Endothelial cell of umbilical vein (primary cell): ENCODE measurements around the gene CEP89. TPM values are rescaled to one million over a fixed set of nuclear protein-coding genes. Genes with fewer than 3 reads are reported as not detected.

Experiments used
- BruUV-seq: library from RNA; stranded (reverse); fragments of 400-500 nt; replicated peaks from 2 replicates; lab custom pipeline; 2021; lab: Mats Ljungman, UMichigan
- CTCF ChIA-PET: fragments of 300-600, 350-600 bp; sonication (Branson Sonifier 250); formaldehyde crosslinking; loops from one replicate; lab custom pipeline; 2021; ENCODE audit warnings: antibody characterized with exemption, inconsistent platforms; lab: Charles Lee
- POLR2A ChIA-PET: fragments of 300-600, 350-600 bp; sonication (Branson Sonifier 250); formaldehyde crosslinking; loops from one replicate; lab custom pipeline; 2021; ENCODE audit warnings: antibody characterized with exemption, inconsistent platforms; lab: Charles Lee
- DNase-seq: peaks from one replicate; pipeline ENCODE4 v3.0.0-alpha.2; 2011; ENCODE audit warnings: low read depth, low spot score
- FAIRE-seq: peaks from 2 replicates; lab custom pipeline; 2011; peaks lifted over from hg19 to GRCh38; lab: Jason Lieb, UNC
- H2AFZ ChIP-seq: 2 replicates; pipeline ENCODE4 v1.6.0; 2012; ENCODE audit warnings: low read depth, low read length, control low read depth, inconsistent platforms
- H3K27ac ChIP-seq: 2 replicates; pipeline ENCODE4 v1.5.1; 2011; ENCODE audit warnings: low read depth, mild to moderate bottlenecking, control low read depth, low read length, moderate library complexity; ENCODE audit not compliant: insufficient read depth
- H3K27me3 ChIP-seq, 2 experiments: 2 replicates each; pipeline versions ENCODE4 v1.6.0 to v1.6.1; 2011; ENCODE audit warnings: low read length in 2 of 2, mixed read lengths in 1 of 2; ENCODE audit not compliant: control insufficient read depth in 2 of 2, insufficient read depth in 2 of 2
- H3K36me3 ChIP-seq, 2 experiments: 2 replicates in 1 of 2; 3 replicates in 1 of 2; pipeline ENCODE4 v1.5.1; 2011; ENCODE audit warnings: low read length in 2 of 2, mild to moderate bottlenecking in 1 of 2, moderate library complexity in 1 of 2; ENCODE audit not compliant: control insufficient read depth in 2 of 2, insufficient read depth in 2 of 2; ENCODE audit errors: extremely low read depth in 1 of 2
- H3K4me1 ChIP-seq: 3 replicates; pipeline ENCODE4 v1.5.1; 2011; ENCODE audit warnings: mild to moderate bottlenecking, low read length; ENCODE audit not compliant: control insufficient read depth, insufficient read depth; ENCODE audit errors: extremely low read depth
- H3K4me2 ChIP-seq: 2 replicates; pipeline ENCODE4 v1.6.1; 2011; ENCODE audit warnings: low read length, control low read depth, mixed read lengths; ENCODE audit not compliant: insufficient read depth
- H3K4me3 ChIP-seq, 3 experiments: fragments of 200-600 bp in 1 of 3; sonication (generic), shearing (Covaris generic) in 1 of 3; replicated peaks in 1 of 3; 2 replicates each; pipeline ENCODE4 v1.5.1; 2011 to 2016; ENCODE audit warnings: control low read depth in 3 of 3, low read length in 3 of 3, mild to moderate bottlenecking in 2 of 3, inconsistent platforms in 1 of 3, low read depth in 1 of 3, moderate library complexity in 1 of 3; ENCODE audit not compliant: insufficient read depth in 1 of 3
- H3K79me2 ChIP-seq: 2 replicates; pipeline ENCODE4 v1.6.0; 2012; ENCODE audit warnings: low read length, inconsistent platforms; ENCODE audit not compliant: control insufficient read depth, insufficient read depth
- H3K9ac ChIP-seq: replicated peaks from 2 replicates; pipeline ENCODE3; 2011; ENCODE audit warnings: low read length, control low read depth; ENCODE audit not compliant: insufficient read depth; ENCODE audit errors: extremely low read depth
- H3K9me1 ChIP-seq: replicated peaks from 3 replicates; pipeline ENCODE4 v1.6.0; 2011; ENCODE audit warnings: mild to moderate bottlenecking, low read length; ENCODE audit not compliant: control insufficient read depth, insufficient read depth; ENCODE audit errors: extremely low read depth
- H3K9me3 ChIP-seq: replicated peaks from 2 replicates; pipeline ENCODE4 v1.5.1; 2012; ENCODE audit warnings: low read length, inconsistent platforms; ENCODE audit not compliant: control insufficient read depth, insufficient read depth
- H4K20me1 ChIP-seq: replicated peaks from 2 replicates; pipeline ENCODE3; 2011; ENCODE audit warnings: mild to moderate bottlenecking, low read length; ENCODE audit not compliant: control insufficient read depth, insufficient read depth; ENCODE audit errors: extremely low read depth
- EZH2 ChIP-seq: IDR thresholded peaks from 2 replicates; pipeline ENCODE4 v1.6.1; 2012; ENCODE audit warnings: borderline replicate concordance, low read depth, mild to moderate bottlenecking, moderate library complexity, low read length, inconsistent platforms; ENCODE audit not compliant: severe bottlenecking
- POLR2AphosphoS5 ChIP-seq: IDR thresholded peaks from 2 replicates; pipeline ENCODE4 v1.6.1; 2012; ENCODE audit warnings: low read depth, mild to moderate bottlenecking, control low read depth, low read length, moderate library complexity; ENCODE audit not compliant: insufficient read depth
- dilution Hi-C: fragments of 300-500 bp; cut with MboI; formaldehyde crosslinking; loops from one replicate; pipeline ENCODE4 v1.15.0; 2019; ENCODE audit warnings: low sequenced_read_pairs; ENCODE audit not compliant: extremely low pct_ligation_motif_present
- intact Hi-C: fragments of 100-400 bp; cut with micrococcal nuclease; formaldehyde crosslinking; loops from one replicate; pipeline ENCODE4 v1.10.0; 2022
- polyA plus RNA-seq, 4 experiments: library from polyadenylated mRNA; depleted of rRNA in 3 of 4; stranded (reverse) in 3 of 4; unstranded in 1 of 4; fragments of >200 nt; gene quantifications; 2 replicates each; pipeline versions ENCODE4 v1.2.1 to v1.2.3, GENCODE V29; 2011 to 2012; ENCODE audit warnings: missing spikeins in 1 of 4
- total RNA-seq: library from RNA; stranded (reverse); gene quantifications from 2 replicates; pipeline ENCODE4 v1.2.3, GENCODE V29; 2021
- TF ChIP-seq, protein P1 (sequence below): IDR thresholded peaks from 2 replicates; pipeline ENCODE4 v1.6.1; 2011; ENCODE audit not compliant: insufficient read depth, insufficient read length

CEP89 gene
- total and polyA plus RNA-seq, 2 donors (not counting 3 experiments of a cell fraction or from before 2014, with no cell fraction given) = 25.1 to 46.2 TPM

DNA sequence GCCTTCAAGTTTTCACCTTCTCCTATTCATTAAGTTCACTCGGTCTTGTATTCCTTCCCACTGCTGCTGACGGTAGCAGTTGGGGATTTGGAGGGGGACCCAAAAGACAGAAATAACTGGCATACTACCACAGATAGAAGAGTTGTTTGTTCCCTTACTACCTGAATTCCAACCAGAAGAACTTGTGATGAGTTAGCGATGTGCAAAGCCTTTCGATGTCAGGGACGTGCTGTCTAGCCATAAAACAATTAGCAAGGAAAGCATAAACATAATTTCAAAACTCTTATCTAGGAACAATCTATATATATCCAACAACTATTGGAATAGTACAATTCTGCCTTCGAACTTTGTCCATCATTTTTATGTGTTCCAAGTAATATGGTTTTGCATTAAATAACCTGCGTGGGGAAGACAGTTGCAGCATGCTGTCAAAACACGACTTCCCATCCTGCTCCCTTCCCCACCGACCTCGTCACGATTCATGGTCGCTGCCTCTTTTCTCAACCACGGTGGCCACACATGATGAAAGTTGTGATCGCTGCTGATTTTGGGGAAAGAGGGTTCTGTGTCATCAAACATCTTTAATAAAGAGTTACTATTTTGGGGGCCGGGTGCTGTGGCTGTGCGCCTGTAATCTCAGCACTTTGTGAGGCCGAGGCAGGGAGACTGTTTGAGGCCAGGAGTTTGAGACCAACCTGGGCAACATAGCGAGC, 98.4 kb downstream of the CEP89 start:
- no peak for TF ChIP-seq EZH2
- no peak for TF ChIP-seq POLR2AphosphoS5
- Histone ChIP-seq H3K9me3 (no peaks in the 10 kb centered on the region), H3K4me3 (no peak overlapping the region), H4K20me1 (no peaks in the 10 kb centered on the region), H3K4me1 (no peaks in the 10 kb centered on the region), H3K9me1 (no peaks in the 10 kb centered on the region), H3K79me2 (no peaks in the 10 kb centered on the region), H2AFZ (no peak overlapping the region), H3K36me3 (no peaks in the 10 kb centered on the region), H3K4me2 (no peak overlapping the region), H3K9ac (no peak overlapping the region), H3K27me3 (no peaks in the 10 kb centered on the region), H3K27ac (no peak overlapping the region)
- FAIRE-seq (no peak), DNase-seq (no peak)
- no TSS peak for BruUV-seq
- intact Hi-C loops = no loop called here
- dilution Hi-C loops = no loop called here
- ChIA-PET CTCF (no interaction called here), POLR2A (no interaction called here)

DNA sequence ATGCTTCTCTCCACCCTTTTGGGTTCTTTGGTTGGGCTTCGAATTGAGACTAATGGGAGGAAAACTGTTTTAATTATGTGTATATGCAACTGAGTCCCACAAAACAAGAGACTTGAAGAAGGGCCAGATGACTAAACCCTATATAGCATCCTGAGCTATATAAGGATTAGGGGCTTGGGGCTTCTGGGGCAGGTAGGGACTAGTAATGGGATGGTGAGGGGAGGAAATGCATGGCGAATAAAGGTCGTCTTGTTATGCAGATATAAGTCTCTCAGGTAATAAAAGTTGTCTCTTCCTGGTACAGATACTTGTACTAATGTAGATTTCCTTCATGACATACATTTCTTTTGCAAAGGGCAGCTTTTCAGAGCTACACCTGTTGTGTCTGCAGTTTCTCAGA, 99.4 kb downstream of the CEP89 start:
- Histone ChIP-seq H4K20me1 (no peaks in the 10 kb centered on the region), H3K9me1 (no peaks in the 10 kb centered on the region), H3K4me1 (no peaks in the 10 kb centered on the region), H3K4me3 (no peak overlapping the region), H2AFZ (no peak overlapping the region), H3K9me3 (no peaks in the 10 kb centered on the region), H3K79me2 (no peaks in the 10 kb centered on the region), H3K27ac (no peak overlapping the region), H3K27me3 (no peaks in the 10 kb centered on the region), H3K36me3 (no peaks in the 10 kb centered on the region), H3K9ac (no peak overlapping the region), H3K4me2 (no peak overlapping the region)
- TF ChIP-seq, protein P1, sequence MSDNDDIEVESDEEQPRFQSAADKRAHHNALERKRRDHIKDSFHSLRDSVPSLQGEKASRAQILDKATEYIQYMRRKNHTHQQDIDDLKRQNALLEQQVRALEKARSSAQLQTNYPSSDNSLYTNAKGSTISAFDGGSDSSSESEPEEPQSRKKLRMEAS = no peak
- dilution Hi-C loops = no loop called here
- ChIA-PET POLR2A (no interaction called here), CTCF (no interaction called here)
- intact Hi-C loops = no loop called here
- FAIRE-seq = no peak
- DNase-seq = no peak
- no TSS peak for BruUV-seq
